BE2C (cell line): ENCODE results near the gene GABBR1.

Experiments
- DNase-seq: peaks from one replicate; pipeline ENCODE4 v3.0.0-alpha.2; 2020
- H3K27me3 ChIP-seq: fragments of 250-450 bp; sonication (Bioruptor Pico); 2 replicates; pipeline ENCODE4 v1.5.1; 2020; ENCODE audit warnings: mild to moderate bottlenecking
- H3K36me3 ChIP-seq: fragments of 250-450 bp; sonication (Bioruptor Pico); 2 replicates; pipeline ENCODE4 v1.5.1; 2020; ENCODE audit warnings: mild to moderate bottlenecking
- H3K4me1 ChIP-seq: fragments of 250-450 bp; sonication (Bioruptor Pico); 2 replicates; pipeline ENCODE4 v1.5.1; 2020
- H3K4me3 ChIP-seq: 2 replicates; pipeline ENCODE4 v1.5.1; 2011; ENCODE audit warnings: low read depth, low read length
- H3K9me3 ChIP-seq: fragments of 250-450 bp; sonication (Bioruptor Pico); 2 replicates; pipeline ENCODE4 v1.5.1; 2020
- CTCF ChIP-seq: IDR thresholded peaks from 2 replicates; pipeline ENCODE4 v1.5.1; 2012; ENCODE audit warnings: mild to moderate bottlenecking, low read depth, low read length

The GABBR1 gene

GRCh38 chr6:29520232-29520631 lies 112.8 kb downstream of the GABBR1 start:
- no peak overlapping the region for H3K4me3 ChIP-seq
- no peaks in the 10 kb centered on the region for H3K4me1 ChIP-seq

GRCh38 chr6:29519291-29520010 lies 113.5 kb downstream of the GABBR1 start:
- DNase-seq, result no peak
- Histone ChIP-seq H3K4me1 (no peaks in the 10 kb centered on the region), H3K4me3 (no peak overlapping the region), H3K27me3 (no peaks in the 10 kb centered on the region), H3K36me3 (no peaks in the 10 kb centered on the region), H3K9me3 (no peaks in the 10 kb centered on the region)
- no peak for TF ChIP-seq CTCF

More at GRCh38 chr6:29520232-29520631, 112.8 kb downstream of the GABBR1 start:
- DNase-seq, result no peak
- no peaks in the 10 kb centered on the region for H3K36me3 ChIP-seq
- no peaks in the 10 kb centered on the region for H3K9me3 ChIP-seq
- TF ChIP-seq CTCF, result no peak
- no peaks in the 10 kb centered on the region for H3K27me3 ChIP-seq

- H3K4me3 ChIP-seq, result no peak overlapping the region
- H3K9me3 ChIP-seq, result no peaks in the 10 kb centered on the region
- TF ChIP-seq CTCF, result no peak
- H3K27me3 ChIP-seq, result no peaks in the 10 kb centered on the region
- H3K4me1 ChIP-seq, result no peaks in the 10 kb centered on the region
- no peak for DNase-seq
- no peaks in the 10 kb centered on the region for H3K36me3 ChIP-seq
Measured at GRCh38 chr6:29517728-29518440, 115.1 kb downstream of the GABBR1 start.

- TF ChIP-seq CTCF, result no peak
- no peak for DNase-seq
Measured at GRCh38 chr6:29517245-29517644, 115.7 kb downstream of the GABBR1 start.

GRCh38 chr6:29516108-29516507 lies 116.9 kb downstream of the GABBR1 start:
- no peak for DNase-seq
- H3K4me3 ChIP-seq, result no peak overlapping the region
- no peaks in the 10 kb centered on the region for H3K36me3 ChIP-seq
- TF ChIP-seq CTCF, result no peak
- H3K27me3 ChIP-seq, result no peaks in the 10 kb centered on the region
- no peaks in the 10 kb centered on the region for H3K9me3 ChIP-seq
- H3K4me1 ChIP-seq, result no peaks in the 10 kb centered on the region

More at GRCh38 chr6:29517245-29517644, 115.7 kb downstream of the GABBR1 start:
- no peaks in the 10 kb centered on the region for H3K9me3 ChIP-seq
- H3K36me3 ChIP-seq, result no peaks in the 10 kb centered on the region
- H3K4me1 ChIP-seq, result no peaks in the 10 kb centered on the region
- no peak overlapping the region for H3K4me3 ChIP-seq
- no peaks in the 10 kb centered on the region for H3K27me3 ChIP-seq

- Histone ChIP-seq H3K36me3 (no peaks in the 10 kb centered on the region), H3K9me3 (no peaks in the 10 kb centered on the region), H3K4me3 (no peak overlapping the region), H3K27me3 (no peaks in the 10 kb centered on the region), H3K4me1 (no peaks in the 10 kb centered on the region)
- no peak for TF ChIP-seq CTCF
- no peak for DNase-seq
Measured at GRCh38 chr6:29510746-29511300, 122.2 kb downstream of the GABBR1 start.
